HG02623 (cell line): Measurements from ENCODE around the gene ADAM15.

Source experiments
- ATAC-seq: cut with Tn5 transposase; IDR thresholded peaks from one replicate; pipeline ENCODE4 v1.9.1; 2021; ENCODE audit warnings: moderate library complexity; ENCODE audit not compliant: unreplicated experiment

The ADAM15 gene

DNA sequence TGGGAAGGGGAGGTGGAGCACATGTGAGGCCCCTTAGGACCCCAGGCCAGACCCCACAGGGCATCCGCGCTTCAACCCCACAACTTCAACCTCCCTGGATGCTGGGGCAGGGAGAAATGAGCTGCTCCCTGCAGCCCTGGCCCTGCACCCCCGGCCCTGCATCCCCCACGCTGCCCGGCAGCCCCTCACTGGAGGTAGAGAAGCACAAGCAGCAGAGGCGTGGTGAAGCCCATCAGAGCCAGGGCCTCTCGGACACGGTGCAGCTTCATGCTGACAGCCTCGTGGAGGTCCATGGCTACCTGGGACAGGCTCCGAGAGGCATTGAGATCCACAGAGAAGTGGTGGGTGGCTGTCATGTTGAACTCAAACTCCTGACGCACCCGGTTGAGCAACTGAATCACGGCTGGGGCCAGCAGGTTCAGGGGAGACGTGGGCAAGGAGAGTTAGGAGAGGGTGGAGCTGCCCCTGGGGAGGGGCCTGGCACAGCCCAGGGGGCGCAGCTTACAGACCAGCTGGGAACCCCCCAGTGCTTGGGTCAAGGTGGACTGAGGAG is 20.8 kb upstream of the ADAM15 start:
- no peak for ATAC-seq

GRCh38 chr1:155030899-155031298 is 20.2 kb upstream of the ADAM15 start:
- no peak for ATAC-seq

GRCh38 chr1:155032886-155033285 is 18.2 kb upstream of the ADAM15 start:
- no peak for ATAC-seq

DNA sequence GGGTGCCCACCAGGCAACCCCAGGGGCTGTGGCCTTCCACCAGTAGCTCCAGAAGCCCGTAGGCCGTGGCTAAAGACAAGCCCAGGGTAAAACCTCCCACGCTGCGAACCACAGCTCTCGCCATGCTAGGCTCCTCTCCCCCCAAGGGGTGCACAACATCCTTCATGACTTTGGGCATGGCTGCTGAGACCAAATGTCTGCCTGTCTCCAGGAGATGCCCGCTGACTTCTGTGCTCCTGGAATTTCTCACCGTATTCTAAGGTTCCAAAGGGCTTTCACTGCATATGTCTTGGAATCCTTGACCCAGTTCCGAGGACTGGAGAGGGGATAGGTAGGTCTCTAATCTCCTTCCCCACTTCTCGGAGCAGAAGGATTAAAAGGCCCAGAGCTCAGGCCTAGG is 17.6 kb upstream of the ADAM15 start, which contains the start of the genes DCST1 and DCST2:
DCST1 (plus strand) TSS at position 301 of the 400 bp plus-strand sequence. CDS start 213 bp downstream, outside the sequence.
DCST2 (minus strand) TSS at position 258 of the 400 bp plus-strand sequence; CDS start at position 178, 80 bp downstream.
- no peak for ATAC-seq

DNA sequence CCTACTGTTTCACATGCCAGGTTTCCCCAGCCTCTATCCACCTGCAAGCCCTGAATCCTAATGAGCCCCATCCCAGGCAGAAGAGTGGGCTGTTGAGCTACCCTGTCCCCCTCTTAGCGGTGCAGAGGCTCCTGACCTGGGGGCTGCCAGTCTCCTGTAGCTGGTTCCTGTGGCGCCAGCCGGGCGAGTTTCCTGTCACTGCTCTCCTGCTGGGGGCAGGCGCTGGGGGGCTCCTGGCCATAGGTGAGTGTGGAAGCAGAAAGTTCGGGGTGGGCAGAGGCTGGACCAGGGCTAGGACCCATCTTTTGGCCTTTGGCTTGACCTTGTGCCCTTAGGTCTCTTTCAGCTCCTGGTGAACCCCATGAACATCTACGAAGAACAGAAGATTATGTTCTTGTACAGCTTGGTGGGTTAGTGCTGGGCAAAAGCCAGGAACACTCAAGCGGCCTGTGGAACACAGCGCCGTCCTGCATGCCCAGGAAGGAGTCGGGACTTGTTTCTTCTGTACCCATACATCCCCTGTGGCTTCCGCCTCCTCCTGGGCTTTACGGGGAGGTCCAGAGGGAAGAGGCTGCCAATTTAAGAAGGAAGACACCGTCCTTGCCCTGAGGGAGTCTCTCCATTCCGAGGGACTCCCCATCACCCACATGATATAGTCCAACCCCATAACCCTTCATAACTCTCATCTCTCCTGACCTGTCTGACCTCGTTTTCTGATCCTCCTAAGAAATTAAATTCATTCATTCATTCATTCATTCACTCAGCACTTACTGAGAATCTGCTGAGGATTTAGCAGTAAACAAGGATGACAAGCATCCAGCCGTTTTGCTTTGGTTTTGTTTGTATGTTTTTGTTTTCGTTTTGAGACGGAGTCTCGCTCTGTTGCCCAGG is 16.6 kb upstream of the ADAM15 start:
- ATAC-seq = no peak

DNA sequence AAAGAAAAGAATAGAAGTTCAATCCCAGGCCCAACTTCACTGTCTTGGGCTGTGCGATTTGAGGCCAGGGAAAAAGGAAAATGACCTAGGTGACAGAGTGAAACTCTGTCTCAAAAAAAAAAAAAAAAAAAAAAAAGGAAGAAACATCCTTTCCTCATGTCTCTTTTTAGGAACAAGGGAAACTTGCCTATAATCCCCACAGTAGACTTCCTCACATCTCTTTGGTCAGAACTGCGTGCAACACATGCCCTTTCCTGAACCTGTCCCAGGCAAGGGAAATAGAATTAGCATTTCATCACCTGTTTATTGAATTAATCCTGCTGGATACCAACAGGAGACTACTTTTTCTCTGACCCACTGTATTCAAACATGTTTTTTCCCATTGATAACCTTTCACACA is 15.2 kb upstream of the ADAM15 start:
- ATAC-seq = no peak

DNA sequence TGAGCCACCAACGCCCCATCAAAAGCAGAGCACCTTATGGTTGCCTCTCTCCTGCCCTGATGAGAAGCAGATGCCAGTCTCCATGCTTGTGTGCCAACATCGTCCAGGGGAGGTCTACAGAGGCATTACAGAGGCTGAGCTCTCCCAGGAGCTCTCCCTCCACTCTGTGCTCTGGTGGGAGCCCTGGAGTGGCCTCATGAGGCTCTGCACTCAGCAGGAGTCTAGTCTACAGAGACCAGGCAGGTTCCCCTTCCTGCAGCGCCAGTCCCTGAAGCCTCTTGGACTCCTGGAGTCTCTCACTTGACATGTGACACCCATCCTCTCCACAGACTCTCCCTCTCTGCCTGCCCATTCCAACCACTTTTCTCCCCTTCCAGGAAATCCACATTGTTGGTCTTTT is 14.1 kb upstream of the ADAM15 start:
- ATAC-seq = no peak

DNA sequence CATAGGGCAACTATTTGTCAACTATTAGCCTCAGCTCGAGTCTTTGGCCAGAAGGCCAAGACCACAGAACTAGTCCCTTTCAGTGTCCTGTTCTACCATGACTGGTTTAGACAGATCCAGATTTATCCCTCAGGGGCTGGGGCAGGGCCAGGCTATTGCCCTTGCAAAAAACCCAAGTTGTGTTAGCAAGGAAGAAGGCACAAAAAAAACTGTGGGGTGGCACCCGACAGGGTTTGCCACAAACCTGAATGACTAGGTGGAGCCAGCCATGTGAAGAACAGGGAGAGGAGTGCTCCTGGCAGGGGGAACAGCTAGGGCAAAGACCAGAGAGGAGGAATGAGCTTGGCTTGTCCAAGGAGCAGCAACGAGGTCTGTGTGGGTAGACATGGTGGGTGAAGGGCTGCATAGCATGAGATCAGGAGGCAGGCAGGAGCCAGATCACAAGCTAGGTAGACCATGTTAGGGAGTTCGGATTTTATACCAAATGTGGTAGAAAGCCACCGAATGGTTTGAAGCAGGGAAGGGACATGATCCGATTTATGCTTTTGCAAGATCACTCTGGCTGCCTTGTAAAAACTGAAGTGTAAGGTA is 13.2 kb upstream of the ADAM15 start:
- ATAC-seq = no peak

- ATAC-seq = no peak
Observed at GRCh38 chr1:155038602-155039307, 12.4 kb upstream of the ADAM15 start.

DNA sequence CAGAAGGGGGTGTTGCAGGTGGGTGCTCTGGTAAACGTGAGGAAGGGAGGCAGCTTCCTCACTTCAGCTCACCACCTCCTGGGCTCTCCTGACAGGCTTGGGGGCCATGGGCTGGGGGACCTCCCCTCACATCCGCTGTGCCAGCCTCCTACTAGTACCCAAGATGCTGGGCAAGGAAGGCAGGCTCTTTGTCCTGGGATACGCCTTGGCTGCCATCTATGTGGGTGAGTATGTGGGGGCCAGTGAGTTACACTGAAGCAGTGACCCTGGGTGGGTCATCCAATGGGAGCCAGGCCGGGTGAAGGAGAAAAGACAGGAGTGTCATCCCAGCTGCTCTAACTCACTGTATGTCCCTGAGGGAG is 11.8 kb upstream of the ADAM15 start:
- ATAC-seq = no peak

DNA sequence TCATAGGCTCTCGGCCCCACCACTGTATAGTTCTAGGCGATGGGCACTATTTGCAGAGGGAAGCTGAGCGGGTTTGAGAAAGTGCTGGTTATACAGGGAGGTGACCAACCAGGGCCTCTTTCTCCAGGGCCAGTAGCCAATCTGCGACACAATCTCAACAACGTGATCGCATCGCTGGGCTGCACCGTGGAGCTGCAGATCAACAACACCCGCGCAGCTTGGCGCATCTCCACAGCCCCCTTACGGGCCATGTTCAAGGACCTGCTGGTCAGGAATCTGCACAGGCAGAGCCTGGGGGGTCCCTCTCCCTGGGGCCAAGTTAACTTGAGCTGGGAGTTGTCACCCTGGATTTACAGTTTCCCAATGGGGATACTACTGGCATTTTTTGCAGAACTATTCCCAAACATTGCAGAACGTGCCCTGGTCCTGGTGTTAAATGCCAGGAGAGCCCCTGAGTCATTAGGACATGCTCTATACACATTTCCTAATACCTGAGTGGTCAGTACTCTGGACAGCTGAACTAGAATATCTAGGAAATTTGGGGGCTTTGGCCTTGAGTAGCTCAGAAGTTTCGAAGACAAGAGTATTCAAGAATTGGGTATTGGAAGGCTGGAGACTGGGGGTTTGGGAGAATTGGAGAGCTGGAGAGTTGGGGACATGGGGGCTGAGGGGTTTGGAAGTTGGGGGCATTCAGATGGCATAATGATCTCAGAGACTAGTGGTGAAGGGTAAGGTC is 10.6 kb upstream of the ADAM15 start:
- ATAC-seq = no peak

DNA sequence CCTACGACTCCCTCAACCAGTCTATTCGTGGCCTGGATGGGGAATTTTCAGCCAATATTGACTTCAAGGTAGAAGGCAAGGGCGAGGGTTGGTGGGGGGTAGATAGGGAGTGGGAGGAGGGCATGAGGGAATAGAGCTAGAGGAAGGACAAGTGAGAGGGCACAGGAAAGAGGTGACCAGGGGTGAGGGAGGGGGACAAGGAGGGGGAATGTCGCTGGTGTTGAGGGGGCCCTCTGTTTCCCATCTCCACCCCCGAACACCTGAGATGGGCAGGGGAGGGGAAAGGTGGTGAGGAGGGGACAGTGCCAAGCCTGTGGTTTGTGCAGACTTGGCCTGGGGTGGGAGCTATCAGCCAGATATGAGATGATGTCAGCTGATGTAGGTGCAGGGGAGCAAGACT is 8.3 kb upstream of the ADAM15 start:
- no peak for ATAC-seq

DNA sequence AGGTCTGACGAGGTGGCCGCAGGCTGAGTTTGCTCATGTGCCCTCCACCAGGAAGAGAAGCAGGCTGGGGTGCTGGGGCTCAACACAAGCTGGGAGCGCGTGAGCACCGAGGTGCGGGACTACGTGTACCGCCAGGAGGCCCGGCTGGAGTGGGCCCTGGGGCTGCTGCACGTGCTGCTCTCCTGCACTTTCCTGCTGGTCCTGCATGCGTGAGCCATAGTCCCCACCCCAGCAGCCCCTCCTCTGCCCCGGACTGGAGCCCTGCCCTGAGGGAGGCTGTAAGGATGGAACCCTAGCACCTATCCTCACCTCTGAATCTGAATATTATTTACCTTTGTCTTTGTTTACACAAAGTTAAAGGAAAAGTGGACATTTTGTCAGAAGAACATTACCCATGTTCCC is 7.8 kb upstream of the ADAM15 start:
- no peak for ATAC-seq

- no peak for ATAC-seq
Observed at GRCh38 chr1:155043793-155044192, 7.3 kb upstream of the ADAM15 start.

- no peak for ATAC-seq
Observed at GRCh38 chr1:155044365-155044764, 6.8 kb upstream of the ADAM15 start.

DNA sequence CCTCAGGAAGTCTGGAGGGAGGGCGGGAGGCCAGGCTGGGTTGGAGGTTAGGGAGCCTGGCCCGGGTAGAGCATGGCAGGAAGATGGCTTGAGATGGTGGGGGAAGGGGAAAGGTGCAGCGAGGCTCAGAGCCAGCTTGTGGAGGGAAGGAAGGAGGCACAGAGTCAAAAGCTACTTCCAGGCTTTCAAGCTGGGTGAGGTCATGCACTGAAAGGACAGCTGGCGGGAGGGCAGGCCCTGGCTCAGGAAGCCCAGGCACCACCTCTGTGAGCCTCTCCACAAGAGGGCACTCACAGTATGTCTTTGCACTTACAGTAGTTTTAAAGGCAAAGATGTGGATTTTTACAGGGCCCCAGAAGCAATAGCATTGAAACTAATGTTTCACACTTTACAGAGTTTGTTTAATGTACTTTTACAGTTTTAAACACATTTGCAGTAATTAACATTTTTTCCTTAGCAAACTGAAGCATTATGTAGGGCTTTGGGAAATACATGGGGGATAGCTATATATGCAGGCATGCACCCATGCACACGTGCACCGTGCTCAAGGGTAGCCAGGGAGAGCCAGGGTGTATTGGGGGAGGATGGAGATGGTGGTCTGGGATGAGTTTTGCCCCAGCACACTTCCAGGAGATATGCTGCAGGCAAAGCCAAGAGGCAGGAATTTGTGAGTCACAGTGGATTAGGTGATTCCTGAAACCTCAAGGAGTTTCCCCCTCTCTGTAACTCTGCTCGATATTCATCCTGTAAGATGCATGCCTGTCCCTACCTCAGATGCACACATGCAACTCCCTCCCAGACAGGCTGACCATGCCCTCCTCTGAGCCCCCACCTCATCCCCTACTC is 6.1 kb upstream of the ADAM15 start:
- no peak for ATAC-seq

- ATAC-seq = no peak
Observed at GRCh38 chr1:155048449-155049334, 2.4 kb upstream of the ADAM15 start.

DNA sequence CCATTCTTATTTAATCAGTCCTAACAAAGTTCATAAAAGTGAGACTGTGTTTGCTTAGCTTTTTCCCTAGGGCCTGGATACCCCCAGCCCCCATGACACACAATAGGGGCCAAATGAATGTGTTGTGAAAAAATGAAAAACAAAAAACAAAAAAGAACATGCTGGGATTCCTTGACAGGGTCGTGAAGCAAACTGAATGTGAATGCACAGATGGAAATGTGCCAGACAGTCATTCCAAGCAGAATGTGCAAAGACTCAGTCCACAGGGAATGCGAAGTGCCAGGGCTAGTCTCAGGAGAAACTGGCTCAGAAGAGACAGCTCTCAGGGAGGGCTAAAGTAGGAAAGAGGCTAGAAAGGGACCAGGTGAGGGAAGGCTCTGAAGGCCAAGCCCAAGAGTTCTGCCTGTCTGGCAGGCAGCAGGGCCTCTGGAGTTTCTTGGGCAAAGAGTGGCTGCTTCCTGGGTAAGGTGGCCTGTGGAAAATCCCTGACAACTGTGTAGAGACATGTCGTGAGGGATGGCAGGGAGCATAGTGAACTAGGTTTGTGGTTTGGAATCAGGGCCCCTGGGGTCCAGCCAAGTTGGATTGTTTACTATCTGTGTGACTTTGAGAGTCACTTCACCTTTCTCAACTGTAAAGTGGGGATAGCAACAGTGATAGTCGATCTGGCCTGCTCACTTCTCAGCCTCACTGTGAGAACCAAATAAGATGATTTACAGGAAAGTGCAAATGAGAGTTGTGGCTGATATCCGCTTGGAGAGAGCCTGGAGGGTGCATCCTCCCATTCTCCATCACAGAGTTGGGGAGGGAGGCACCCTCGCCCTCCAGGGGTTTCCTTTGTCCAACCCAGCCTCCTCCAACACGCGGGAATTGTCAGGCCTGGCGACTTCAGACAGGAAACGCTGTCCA is 1.2 kb upstream of the ADAM15 start:
- no peak for ATAC-seq
